Sigmoid colon (tissue), 7 donors: Measurements from ENCODE around the gene SLC15A3. TPM values are rescaled to one million over a fixed set of nuclear protein-coding genes. Genes with fewer than 3 reads are reported as not detected.

ENCODE experiments used
- DNase-seq: peaks from one replicate; pipeline ENCODE4 v3.0.0-alpha.2; 2019
- H3K27ac ChIP-seq, 4 donors: fragments of 200-600 bp; sonication (generic); one replicate each; pipeline ENCODE4 v1.5.1; 2016 to 2019; ENCODE audit warnings: mild to moderate bottlenecking in 1 of 4
- H3K27me3 ChIP-seq, 3 donors: fragments of 200-600 bp; sonication (generic); one replicate each; pipeline ENCODE4 v1.5.1; 2019; ENCODE audit warnings: mild to moderate bottlenecking in 1 of 3
- H3K36me3 ChIP-seq, 4 donors: fragments of 200-600 bp; sonication (generic); one replicate each; pipeline ENCODE4 v1.5.1; 2016 to 2019
- H3K4me1 ChIP-seq, 4 donors: fragments of 200-600 bp; sonication (generic); one replicate each; pipeline ENCODE4 v1.5.1; 2017 to 2019
- H3K4me3 ChIP-seq, 4 donors: fragments of 200-600 bp; sonication (generic); one replicate each; pipeline ENCODE4 v1.5.1; 2017 to 2019; ENCODE audit warnings: mild to moderate bottlenecking in 2 of 4, moderate library complexity in 1 of 4
- H3K9me3 ChIP-seq, 4 donors: fragments of 200-600 bp in 3 of 4; sonication (generic) in 3 of 4; one replicate each; pipeline versions ENCODE4 v1.5.1 to v1.6.1; 2013 to 2019
- EP300 ChIP-seq, 4 donors: sonication (generic); formaldehyde crosslinking; IDR thresholded peaks; one replicate each; pipeline ENCODE4 v1.6.1; 2017; ENCODE audit warnings: antibody characterized with exemption in 4 of 4
- POLR2A ChIP-seq, 2 donors: fragments of 450-650 bp; IDR thresholded peaks; one replicate each; pipeline ENCODE4 v1.6.1; 2016; ENCODE audit warnings: antibody characterized with exemption in 2 of 2, mild to moderate bottlenecking in 2 of 2, moderate library complexity in 2 of 2
- POLR2AphosphoS5 ChIP-seq, 4 donors: sonication (generic); formaldehyde crosslinking; IDR thresholded peaks; one replicate each; pipeline ENCODE4 v1.6.1; 2017; ENCODE audit warnings: antibody characterized with exemption in 4 of 4
- WGBS, 2 donors: extraction: QIAGEN DNeasy Blood & Tissue Kit; methylation state at CpG; one replicate each; pipeline ENCODE4 v1.1.7; 2013; 5-methylcytosine and 5-hydroxymethylcytosine counted together
- intact Hi-C: fragments of 100-400 bp; cut with DNase I; formaldehyde crosslinking; loops from one replicate; pipeline ENCODE4 v1.15.1; 2023
- polyA plus RNA-seq, 3 donors: library from polyadenylated mRNA; stranded (reverse); fragments of 200-250 nt; gene quantifications; one replicate each; pipeline ENCODE4 v1.2.3, GENCODE V29; 2013
- total RNA-seq, 4 donors: library from RNA; depleted of rRNA; stranded (reverse); fragments of >200 nt; gene quantifications; one replicate each; pipeline ENCODE4 v1.1.0, GENCODE V29; 2016
- TF ChIP-seq, protein P1 (sequence below), 4 experiments: fragments of 450-650 bp in 3 of 4; fragments of 200-600 bp in 1 of 4; IDR thresholded peaks; one replicate each; pipeline ENCODE4 v1.5.1; 2016 to 2019; ENCODE audit warnings: antibody characterized with exemption in 4 of 4, mild to moderate bottlenecking in 3 of 4, moderate library complexity in 2 of 4
- donor health status: healthy with polysubstance abuse.
- donor health status: Bipolar disorder and iron deficiency.
- donor health status: healthy.

Gene SLC15A3
- total and polyA plus RNA-seq, 7 donors, result 12.8 to 43.9 (median 21.3) TPM

DNA sequence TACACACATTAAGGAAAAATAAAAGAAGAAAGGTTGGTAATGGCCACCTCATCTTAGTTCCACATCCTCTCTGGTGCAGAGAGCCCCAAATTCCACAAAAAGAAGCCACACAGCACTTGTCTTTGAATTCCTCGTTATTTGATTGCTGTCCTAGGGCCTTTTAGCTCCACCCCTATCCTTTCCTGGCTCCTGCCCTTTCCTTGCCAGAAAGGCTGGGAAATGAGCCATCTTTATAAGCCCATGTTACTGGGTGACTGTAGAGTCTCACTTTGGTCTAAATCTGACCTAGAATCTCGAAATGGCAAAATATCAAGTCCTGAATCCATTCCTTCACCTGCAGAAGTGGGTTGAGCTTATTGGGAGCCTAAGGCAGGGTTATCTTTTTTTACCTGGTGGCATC is 32.0 kb downstream of the SLC15A3 start:
- Histone ChIP-seq H3K9me3 (no peaks in the 10 kb centered on the region), H3K27me3 (peaks cover 6 to 14% (median 6%) of the 10 kb centered on the region in 3 donors), H3K4me3 (no peak overlapping the region), H3K4me1 (peaks cover 0 to 52% (median 44%) of the 10 kb centered on the region in 4 donors), H3K36me3 (peaks cover 26 to 41% (median 30%) of the 10 kb centered on the region in 4 donors), H3K27ac (no peak overlapping the region)
- TF ChIP-seq POLR2A (IDR thresholded peaks at IDR 0.05), result no peak
- TF ChIP-seq POLR2AphosphoS5 (IDR thresholded peaks at IDR 0.05), result no peak
- TF ChIP-seq, protein P1, sequence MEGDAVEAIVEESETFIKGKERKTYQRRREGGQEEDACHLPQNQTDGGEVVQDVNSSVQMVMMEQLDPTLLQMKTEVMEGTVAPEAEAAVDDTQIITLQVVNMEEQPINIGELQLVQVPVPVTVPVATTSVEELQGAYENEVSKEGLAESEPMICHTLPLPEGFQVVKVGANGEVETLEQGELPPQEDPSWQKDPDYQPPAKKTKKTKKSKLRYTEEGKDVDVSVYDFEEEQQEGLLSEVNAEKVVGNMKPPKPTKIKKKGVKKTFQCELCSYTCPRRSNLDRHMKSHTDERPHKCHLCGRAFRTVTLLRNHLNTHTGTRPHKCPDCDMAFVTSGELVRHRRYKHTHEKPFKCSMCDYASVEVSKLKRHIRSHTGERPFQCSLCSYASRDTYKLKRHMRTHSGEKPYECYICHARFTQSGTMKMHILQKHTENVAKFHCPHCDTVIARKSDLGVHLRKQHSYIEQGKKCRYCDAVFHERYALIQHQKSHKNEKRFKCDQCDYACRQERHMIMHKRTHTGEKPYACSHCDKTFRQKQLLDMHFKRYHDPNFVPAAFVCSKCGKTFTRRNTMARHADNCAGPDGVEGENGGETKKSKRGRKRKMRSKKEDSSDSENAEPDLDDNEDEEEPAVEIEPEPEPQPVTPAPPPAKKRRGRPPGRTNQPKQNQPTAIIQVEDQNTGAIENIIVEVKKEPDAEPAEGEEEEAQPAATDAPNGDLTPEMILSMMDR (IDR thresholded peaks at IDR 0.05), result no peak
- no peak for TF ChIP-seq EP300 (IDR thresholded peaks at IDR 0.05)
- intact Hi-C loops, result loop anchor here (10.0 kb wide), 2 partner anchors 1055 to 1365 kb away; no protein-coding TSS in a partner anchor
- DNase-seq, result no peak
- WGBS, 2 donors, result 70 to 80% methylated on average over 2 of the region's 2 CpGs

DNA sequence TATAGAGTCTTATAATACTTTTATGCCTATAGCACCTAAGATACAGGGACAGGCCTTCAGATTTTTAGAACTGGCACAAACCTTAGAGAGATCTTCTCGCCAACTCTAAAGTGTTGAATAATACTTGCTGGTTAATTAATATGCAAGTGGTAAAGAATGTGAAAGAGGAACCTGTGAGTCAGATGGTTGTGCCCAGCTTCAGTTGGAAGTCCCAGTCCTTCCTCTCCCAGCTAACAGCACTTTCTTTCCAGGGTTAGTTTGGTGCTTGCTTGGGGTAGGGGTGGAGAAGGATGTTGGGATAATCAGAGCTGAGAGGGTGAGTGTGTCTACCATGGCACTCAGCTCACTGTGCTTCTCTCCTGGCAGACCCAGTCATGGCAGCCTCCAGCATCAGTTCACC is 32.7 kb downstream of the SLC15A3 start:
- Histone ChIP-seq H3K36me3 (peaks cover 26 to 41% (median 30%) of the 10 kb centered on the region in 4 donors), H3K27ac (no peak overlapping the region), H3K4me3 (no peak overlapping the region), H3K9me3 (no peaks in the 10 kb centered on the region), H3K27me3 (peaks cover 0 to 8% (median 0%) of the 10 kb centered on the region in 3 donors), H3K4me1 (peaks cover 0 to 50% (median 39%) of the 10 kb centered on the region in 4 donors)
- whole genome bisulfite sequencing, 2 donors, result 75 to 94% methylated on average over 1 of the region's 1 CpG
- TF ChIP-seq EP300 (IDR thresholded peaks at IDR 0.05), result no peak
- no peak for TF ChIP-seq POLR2A (IDR thresholded peaks at IDR 0.05)
- TF ChIP-seq, protein P1 (IDR thresholded peaks at IDR 0.05), result no peak
- no peak for TF ChIP-seq POLR2AphosphoS5 (IDR thresholded peaks at IDR 0.05)
- intact Hi-C loops, result loop anchor here (10.0 kb wide), 2 partner anchors 1055 to 1365 kb away; no protein-coding TSS in a partner anchor
- no peak for DNase-seq

DNA sequence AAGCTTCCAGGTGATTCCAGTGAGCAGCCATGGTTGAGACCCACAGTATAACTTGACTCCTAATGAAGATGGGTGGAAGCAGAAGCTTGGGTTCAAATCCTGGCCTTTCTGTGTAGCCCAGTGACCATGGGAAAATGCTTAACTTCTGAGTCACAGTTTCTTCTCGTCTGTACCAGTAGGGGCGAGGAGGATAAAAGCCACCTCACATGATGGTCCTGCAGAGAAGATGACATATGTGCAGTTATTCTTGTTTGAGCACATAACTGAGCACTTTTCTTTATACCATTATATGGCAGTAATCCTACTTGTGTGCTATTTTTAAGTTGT is 33.1 kb downstream of the SLC15A3 start:
- no peak for DNase-seq
- Histone ChIP-seq H3K36me3 (peaks cover 26 to 41% (median 30%) of the 10 kb centered on the region in 4 donors), H3K27ac (no peak overlapping the region), H3K4me1 (peaks cover 0 to 46% (median 36%) of the 10 kb centered on the region in 4 donors), H3K4me3 (no peak overlapping the region), H3K27me3 (peaks cover 0 to 4% (median 0%) of the 10 kb centered on the region in 3 donors), H3K9me3 (no peaks in the 10 kb centered on the region)
- TF ChIP-seq, protein P1 (IDR thresholded peaks at IDR 0.05), result no peak
- TF ChIP-seq POLR2AphosphoS5 (IDR thresholded peaks at IDR 0.05), result no peak
- TF ChIP-seq POLR2A (IDR thresholded peaks at IDR 0.05), result no peak
- no peak for TF ChIP-seq EP300 (IDR thresholded peaks at IDR 0.05)
- 57 to 64% methylated on average over 2 of the region's 2 CpGs for WGBS, 2 donors
- intact Hi-C loops, result loop anchor here (10.0 kb wide), 2 partner anchors 1056 to 1364 kb away; no protein-coding TSS in a partner anchor

DNA sequence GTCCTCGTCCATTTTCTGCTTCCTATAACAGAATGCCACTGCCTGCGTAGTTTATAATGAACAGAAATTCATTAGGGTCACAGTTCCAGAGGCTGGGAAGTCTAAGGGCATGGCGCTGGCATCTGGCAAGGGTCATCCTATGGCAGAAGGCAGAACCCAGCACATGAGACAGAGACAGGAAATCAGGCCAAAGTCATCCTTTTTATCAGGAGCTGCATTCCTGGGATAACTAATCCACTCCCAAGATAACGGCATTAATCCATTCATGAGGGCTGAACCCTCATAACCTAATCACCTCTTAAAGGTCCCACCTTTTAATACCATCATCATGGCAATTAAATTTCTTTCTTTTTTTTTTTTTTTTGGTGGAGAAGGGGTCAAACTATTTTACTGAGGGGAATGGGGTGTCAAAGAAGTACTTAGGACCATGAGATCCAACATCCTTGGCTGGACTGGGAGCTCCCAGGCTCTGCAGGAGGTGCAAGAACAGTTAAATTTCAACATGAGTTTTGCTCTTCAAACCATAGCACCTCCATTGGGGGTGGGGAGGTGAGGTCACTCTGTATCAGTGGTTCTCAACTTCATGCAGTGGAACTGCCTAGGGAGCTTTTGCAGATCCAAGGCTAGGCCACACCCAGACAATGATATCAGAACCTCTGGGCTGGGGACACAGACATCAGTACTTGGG is 33.6 kb downstream of the SLC15A3 start:
- H3K27ac ChIP-seq, result no peak overlapping the region
- H3K4me3 ChIP-seq, result no peak overlapping the region
- TF ChIP-seq EP300 (IDR thresholded peaks at IDR 0.05) (no peak), POLR2AphosphoS5 (IDR thresholded peaks at IDR 0.05) (no peak), POLR2A (IDR thresholded peaks at IDR 0.05) (no peak)
- TF ChIP-seq, protein P1 (IDR thresholded peaks at IDR 0.05), result no peak
- no peaks in the 10 kb centered on the region for H3K9me3 ChIP-seq
- no peak for DNase-seq
- intact Hi-C loops, result loop anchor here (10.0 kb wide), 2 partner anchors 1056 to 1364 kb away; no protein-coding TSS in a partner anchor
- peaks cover 26 to 38% (median 30%) of the 10 kb centered on the region in 4 donors for H3K36me3 ChIP-seq
- 94 to 97% methylated on average over 4 of the region's 4 CpGs for WGBS, 2 donors
- no peaks in the 10 kb centered on the region for H3K27me3 ChIP-seq
- peaks cover 0 to 44% (median 33%) of the 10 kb centered on the region in 4 donors for H3K4me1 ChIP-seq
